ENCODE measurements around the gene MPG. TPM values are rescaled to one million over a fixed set of nuclear protein-coding genes. Genes with fewer than 3 reads are reported as not detected.
A peak's percentile ranks its signal among the peaks of the same experiment; 100 is the strongest.

The MPG gene
- total and polyA plus RNA-seq, 8 donors, result 19.2 to 62.5 (median 27.6) TPM

GRCh38 chr16:89391-90302, 11.6 kb downstream of the MPG start:
- no peak for FAIRE-seq
- intact Hi-C loops (cut with DNase I), result no loop called here
- Histone ChIP-seq H3K4me1 (no peaks in the 10 kb centered on the region), H3K27me3 (no peaks in the 10 kb centered on the region), H3K36me3 (peaks cover 0 to 12% (median 3%) of the 10 kb centered on the region in 3 donors), H3K9me3 (no peaks in the 10 kb centered on the region), H3K27ac (no peak overlapping the region), H3K4me3 (no peak overlapping the region)
- ATAC-seq, result no peak
- 87 to 88% methylated on average over 27 to 30 of the region's 30 CpGs for WGBS, 2 donors
- no peak for TF ChIP-seq CTCF (IDR thresholded peaks at IDR 0.05)
- DNase-seq, result peak in 1 of 6 donors; percentile 70

GRCh38 chr16:91484-91883, 13.5 kb downstream of the MPG start:
- DNase-seq (no peak), FAIRE-seq (no peak), ATAC-seq (peak in 3 of 4 donors; percentile 25 to 74 (median 55))
- H3K27me3 ChIP-seq, result no peaks in the 10 kb centered on the region
- TF ChIP-seq CTCF (IDR thresholded peaks at IDR 0.05), result no peak
- no peak overlapping the region for H3K27ac ChIP-seq
- no peak overlapping the region for H3K4me3 ChIP-seq
- H3K36me3 ChIP-seq, result peaks cover 0 to 1% (median 0%) of the 10 kb centered on the region in 3 donors
- H3K9me3 ChIP-seq, result no peaks in the 10 kb centered on the region
- intact Hi-C loops (cut with DNase I), result no loop called here
- H3K4me1 ChIP-seq, result no peaks in the 10 kb centered on the region
- 52 to 66% methylated on average over 9 of the region's 9 CpGs for WGBS, 2 donors

- peak in 1 of 6 donors; percentile 55 for DNase-seq
- no peaks in the 10 kb centered on the region for H3K36me3 ChIP-seq
- H3K27ac ChIP-seq, result no peak overlapping the region
- no peaks in the 10 kb centered on the region for H3K4me1 ChIP-seq
- intact Hi-C loops (cut with DNase I), result no loop called here
- H3K9me3 ChIP-seq, result no peaks in the 10 kb centered on the region
- no peak overlapping the region for H3K4me3 ChIP-seq
- no peak for FAIRE-seq
- WGBS, 2 donors, result 80 to 84% methylated on average over 15 of the region's 15 CpGs
- no peak for ATAC-seq
- no peak for TF ChIP-seq CTCF (IDR thresholded peaks at IDR 0.05)
- no peaks in the 10 kb centered on the region for H3K27me3 ChIP-seq
These were observed 14.7 kb downstream of the MPG start for GRCh38 chr16:92431-93339.

GRCh38 chr16:94918-95265, 16.9 kb downstream of the MPG start:
- Histone ChIP-seq H3K9me3 (no peaks in the 10 kb centered on the region), H3K4me3 (no peak overlapping the region), H3K27ac (no peak overlapping the region), H3K27me3 (no peaks in the 10 kb centered on the region), H3K36me3 (no peaks in the 10 kb centered on the region), H3K4me1 (no peaks in the 10 kb centered on the region)
- 90 to 94% methylated on average over 5 of the region's 5 CpGs for WGBS, 2 donors
- ATAC-seq (no peak), FAIRE-seq (no peak), DNase-seq (no peak)
- intact Hi-C loops (cut with DNase I), result no loop called here
- no peak for TF ChIP-seq CTCF (IDR thresholded peaks at IDR 0.05)

Measured in pancreas (tissue), 10 donors.